WTC11 (cell line): ENCODE measurements around the gene ARHGAP8.

ENCODE experiments used
- ETV6 ChIP-seq: sonication (generic); formaldehyde crosslinking; IDR thresholded peaks from 2 replicates; pipeline ENCODE4 v1.8.1; 2022; ENCODE audit warnings: mild to moderate bottlenecking, missing genetic modification reagents
- SMAD3 ChIP-seq: sonication (generic); formaldehyde crosslinking; IDR thresholded peaks from 2 replicates; pipeline ENCODE4 v1.8.0; 2022; ENCODE audit warnings: missing genetic modification reagents, mild to moderate bottlenecking, borderline replicate concordance
- TF ChIP-seq, protein P1 (sequence below): fragments of 200-600 bp; IDR thresholded peaks from 2 replicates; pipeline ENCODE4 v1.8.0; 2022; ENCODE audit warnings: antibody characterized with exemption
- TF ChIP-seq, protein P2 (sequence below): sonication (generic); formaldehyde crosslinking; IDR thresholded peaks from 2 replicates; pipeline ENCODE4 v1.8.1; 2022; ENCODE audit warnings: low read depth, mild to moderate bottlenecking, moderate library complexity, missing genetic modification reagents, borderline replicate concordance
- TF ChIP-seq, protein P3 (sequence below): sonication (generic); formaldehyde crosslinking; IDR thresholded peaks from 2 replicates; pipeline ENCODE4 v1.8.1; 2023; ENCODE audit warnings: mild to moderate bottlenecking, moderate library complexity, missing genetic modification reagents
- TF ChIP-seq, protein P4 (sequence below): fragments of 250-450 bp; sonication (Bioruptor Pico); IDR thresholded peaks from 2 replicates; pipeline ENCODE4 v1.9.0; 2021; ENCODE audit warnings: moderate library complexity, mild to moderate bottlenecking, inconsistent platforms, borderline replicate concordance

DNA sequence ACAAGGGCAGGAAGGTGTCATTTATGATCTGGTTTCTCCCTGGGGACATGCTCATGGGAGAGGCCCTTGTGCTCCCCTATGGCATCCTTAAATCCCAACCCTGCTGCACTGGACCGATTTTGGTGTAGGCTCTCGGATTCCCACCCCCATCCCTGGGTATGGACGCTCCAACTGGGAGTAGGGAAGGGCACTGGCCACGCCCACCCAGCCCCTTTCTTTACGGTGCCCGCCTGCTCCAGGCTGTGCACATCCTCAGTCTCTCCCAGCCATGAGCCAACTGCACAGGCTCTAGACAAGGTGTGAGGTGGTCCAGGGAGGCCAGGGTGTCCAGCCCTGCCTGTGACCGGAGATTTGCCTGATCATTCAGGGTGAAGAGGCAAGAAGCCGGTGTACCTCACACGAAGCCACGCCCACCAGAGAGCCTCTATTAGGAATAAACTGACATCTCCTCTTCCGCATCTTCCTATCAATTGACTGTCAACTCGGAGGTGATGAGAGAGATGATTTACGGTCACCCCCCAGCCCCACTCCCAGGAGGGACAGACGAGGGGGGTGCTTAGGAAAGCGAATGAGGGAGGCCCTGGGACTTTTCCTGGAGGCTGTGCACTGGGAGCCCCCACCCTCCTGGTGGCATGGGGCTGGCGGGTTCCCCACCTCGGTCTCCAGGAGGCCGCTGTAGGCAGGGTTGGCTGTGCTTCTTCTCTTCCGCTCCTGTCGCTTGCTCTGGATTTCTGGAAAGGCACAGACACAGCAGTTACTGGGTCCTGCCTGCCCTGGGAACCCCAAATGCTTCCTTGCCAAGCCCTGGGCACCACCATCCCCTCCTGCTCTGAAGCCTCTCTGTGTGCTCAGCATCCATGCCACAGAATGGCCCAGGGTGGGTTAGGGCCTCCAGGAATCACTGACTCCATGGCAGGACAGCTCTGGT lies 140.7 kb downstream of the ARHGAP8 start:
- TF ChIP-seq ETV6 (CRISPR knock-in tag) (no peak), SMAD3 (CRISPR knock-in tag) (no peak)
- TF ChIP-seq, protein P1, sequence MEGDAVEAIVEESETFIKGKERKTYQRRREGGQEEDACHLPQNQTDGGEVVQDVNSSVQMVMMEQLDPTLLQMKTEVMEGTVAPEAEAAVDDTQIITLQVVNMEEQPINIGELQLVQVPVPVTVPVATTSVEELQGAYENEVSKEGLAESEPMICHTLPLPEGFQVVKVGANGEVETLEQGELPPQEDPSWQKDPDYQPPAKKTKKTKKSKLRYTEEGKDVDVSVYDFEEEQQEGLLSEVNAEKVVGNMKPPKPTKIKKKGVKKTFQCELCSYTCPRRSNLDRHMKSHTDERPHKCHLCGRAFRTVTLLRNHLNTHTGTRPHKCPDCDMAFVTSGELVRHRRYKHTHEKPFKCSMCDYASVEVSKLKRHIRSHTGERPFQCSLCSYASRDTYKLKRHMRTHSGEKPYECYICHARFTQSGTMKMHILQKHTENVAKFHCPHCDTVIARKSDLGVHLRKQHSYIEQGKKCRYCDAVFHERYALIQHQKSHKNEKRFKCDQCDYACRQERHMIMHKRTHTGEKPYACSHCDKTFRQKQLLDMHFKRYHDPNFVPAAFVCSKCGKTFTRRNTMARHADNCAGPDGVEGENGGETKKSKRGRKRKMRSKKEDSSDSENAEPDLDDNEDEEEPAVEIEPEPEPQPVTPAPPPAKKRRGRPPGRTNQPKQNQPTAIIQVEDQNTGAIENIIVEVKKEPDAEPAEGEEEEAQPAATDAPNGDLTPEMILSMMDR: no peak
- TF ChIP-seq, protein P2, sequence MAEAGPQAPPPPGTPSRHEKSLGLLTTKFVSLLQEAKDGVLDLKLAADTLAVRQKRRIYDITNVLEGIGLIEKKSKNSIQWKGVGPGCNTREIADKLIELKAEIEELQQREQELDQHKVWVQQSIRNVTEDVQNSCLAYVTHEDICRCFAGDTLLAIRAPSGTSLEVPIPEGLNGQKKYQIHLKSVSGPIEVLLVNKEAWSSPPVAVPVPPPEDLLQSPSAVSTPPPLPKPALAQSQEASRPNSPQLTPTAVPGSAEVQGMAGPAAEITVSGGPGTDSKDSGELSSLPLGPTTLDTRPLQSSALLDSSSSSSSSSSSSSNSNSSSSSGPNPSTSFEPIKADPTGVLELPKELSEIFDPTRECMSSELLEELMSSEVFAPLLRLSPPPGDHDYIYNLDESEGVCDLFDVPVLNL (CRISPR knock-in tag): no peak
- TF ChIP-seq, protein P3, sequence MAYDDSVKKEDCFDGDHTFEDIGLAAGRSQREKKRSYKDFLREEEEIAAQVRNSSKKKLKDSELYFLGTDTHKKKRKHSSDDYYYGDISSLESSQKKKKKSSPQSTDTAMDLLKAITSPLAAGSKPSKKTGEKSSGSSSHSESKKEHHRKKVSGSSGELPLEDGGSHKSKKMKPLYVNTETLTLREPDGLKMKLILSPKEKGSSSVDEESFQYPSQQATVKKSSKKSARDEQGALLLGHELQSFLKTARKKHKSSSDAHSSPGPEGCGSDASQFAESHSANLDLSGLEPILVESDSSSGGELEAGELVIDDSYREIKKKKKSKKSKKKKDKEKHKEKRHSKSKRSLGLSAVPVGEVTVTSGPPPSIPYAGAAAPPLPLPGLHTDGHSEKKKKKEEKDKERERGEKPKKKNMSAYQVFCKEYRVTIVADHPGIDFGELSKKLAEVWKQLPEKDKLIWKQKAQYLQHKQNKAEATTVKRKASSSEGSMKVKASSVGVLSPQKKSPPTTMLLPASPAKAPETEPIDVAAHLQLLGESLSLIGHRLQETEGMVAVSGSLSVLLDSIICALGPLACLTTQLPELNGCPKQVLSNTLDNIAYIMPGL (CRISPR knock-in tag): no peak
- TF ChIP-seq, protein P4, sequence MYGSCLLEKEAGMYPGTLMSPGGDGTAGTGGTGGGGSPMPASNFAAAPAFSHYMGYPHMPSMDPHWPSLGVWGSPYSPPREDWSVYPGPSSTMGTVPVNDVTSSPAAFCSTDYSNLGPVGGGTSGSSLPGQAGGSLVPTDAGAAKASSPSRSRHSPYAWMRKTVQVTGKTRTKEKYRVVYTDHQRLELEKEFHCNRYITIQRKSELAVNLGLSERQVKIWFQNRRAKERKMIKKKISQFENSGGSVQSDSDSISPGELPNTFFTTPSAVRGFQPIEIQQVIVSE (CRISPR knock-in tag): no peak
